ENCODE measurements around the gene VRK1.

Gene VRK1

GRCh38 chr14:96826818-96827217, 29.6 kb downstream of the VRK1 start:
- TF ChIP-seq ZNF8 (CRISPR knock-in tag; IDR thresholded peaks at IDR 0.05) (no peak), BACH2 (CRISPR knock-in tag; IDR thresholded peaks at IDR 0.05; ENCODE audit: borderline replicate concordance) (no peak), ZFP30 (CRISPR knock-in tag; IDR thresholded peaks at IDR 0.05) (no peak), ARNTL (CRISPR knock-in tag; IDR thresholded peaks at IDR 0.05; ENCODE audit: borderline replicate concordance, low read depth) (no peak), ISL1 (CRISPR knock-in tag; IDR thresholded peaks at IDR 0.05) (no peak), CREB5 (CRISPR knock-in tag; IDR thresholded peaks at IDR 0.05; ENCODE audit: low read depth) (no peak), ZNF565 (CRISPR knock-in tag; conservative IDR thresholded peaks at IDR 0.05; ENCODE audit: low read depth) (no peak), RARB (CRISPR knock-in tag; IDR thresholded peaks at IDR 0.05) (no peak), GLIS3 (CRISPR knock-in tag; IDR thresholded peaks at IDR 0.05) (no peak), PPARA (CRISPR knock-in tag; IDR thresholded peaks at IDR 0.05; ENCODE audit: borderline replicate concordance) (no peak), ESRRG (CRISPR knock-in tag; IDR thresholded peaks at IDR 0.05) (no peak), ZFP3 (CRISPR knock-in tag; IDR thresholded peaks at IDR 0.05) (no peak), OSR1 (CRISPR knock-in tag; IDR thresholded peaks at IDR 0.05) (no peak), ZNF70 (CRISPR knock-in tag; IDR thresholded peaks at IDR 0.05) (no peak), CSRNP3 (CRISPR knock-in tag; IDR thresholded peaks at IDR 0.05) (no peak), SNAI2 (CRISPR knock-in tag; IDR thresholded peaks at IDR 0.05) (no peak), TOX (CRISPR knock-in tag; IDR thresholded peaks at IDR 0.05; ENCODE audit: borderline replicate concordance) (no peak), PATZ1 (CRISPR knock-in tag; IDR thresholded peaks at IDR 0.05; ENCODE audit: borderline replicate concordance) (no peak)
- TF ChIP-seq, protein P1, sequence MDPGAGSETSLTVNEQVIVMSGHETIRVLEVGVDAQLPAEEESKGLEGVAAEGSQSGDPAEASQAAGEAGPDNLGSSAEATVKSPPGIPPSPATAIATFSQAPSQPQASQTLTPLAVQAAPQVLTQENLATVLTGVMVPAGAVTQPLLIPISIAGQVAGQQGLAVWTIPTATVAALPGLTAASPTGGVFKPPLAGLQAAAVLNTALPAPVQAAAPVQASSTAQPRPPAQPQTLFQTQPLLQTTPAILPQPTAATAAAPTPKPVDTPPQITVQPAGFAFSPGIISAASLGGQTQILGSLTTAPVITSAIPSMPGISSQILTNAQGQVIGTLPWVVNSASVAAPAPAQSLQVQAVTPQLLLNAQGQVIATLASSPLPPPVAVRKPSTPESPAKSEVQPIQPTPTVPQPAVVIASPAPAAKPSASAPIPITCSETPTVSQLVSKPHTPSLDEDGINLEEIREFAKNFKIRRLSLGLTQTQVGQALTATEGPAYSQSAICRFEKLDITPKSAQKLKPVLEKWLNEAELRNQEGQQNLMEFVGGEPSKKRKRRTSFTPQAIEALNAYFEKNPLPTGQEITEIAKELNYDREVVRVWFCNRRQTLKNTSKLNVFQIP (CRISPR knock-in tag; IDR thresholded peaks at IDR 0.05; ENCODE audit: borderline replicate concordance, low read depth), result no peak
- ATAC-seq, result peak; percentile 31; the same call in 2 of the 3 replicates

GRCh38 chr14:96827290-96827689, 30.1 kb downstream of the VRK1 start:
- no peak for TF ChIP-seq ZNF70 (CRISPR knock-in tag; IDR thresholded peaks at IDR 0.05)
- no peak for TF ChIP-seq RARB (CRISPR knock-in tag; IDR thresholded peaks at IDR 0.05)
- TF ChIP-seq ARNTL (CRISPR knock-in tag; IDR thresholded peaks at IDR 0.05; ENCODE audit: borderline replicate concordance, low read depth), result no peak
- no peak for TF ChIP-seq PATZ1 (CRISPR knock-in tag; IDR thresholded peaks at IDR 0.05; ENCODE audit: borderline replicate concordance)
- TF ChIP-seq BACH2 (CRISPR knock-in tag; IDR thresholded peaks at IDR 0.05; ENCODE audit: borderline replicate concordance), result no peak
- TF ChIP-seq ESRRG (CRISPR knock-in tag; IDR thresholded peaks at IDR 0.05), result no peak
- no peak for TF ChIP-seq CSRNP3 (CRISPR knock-in tag; IDR thresholded peaks at IDR 0.05)
- TF ChIP-seq, protein P2, sequence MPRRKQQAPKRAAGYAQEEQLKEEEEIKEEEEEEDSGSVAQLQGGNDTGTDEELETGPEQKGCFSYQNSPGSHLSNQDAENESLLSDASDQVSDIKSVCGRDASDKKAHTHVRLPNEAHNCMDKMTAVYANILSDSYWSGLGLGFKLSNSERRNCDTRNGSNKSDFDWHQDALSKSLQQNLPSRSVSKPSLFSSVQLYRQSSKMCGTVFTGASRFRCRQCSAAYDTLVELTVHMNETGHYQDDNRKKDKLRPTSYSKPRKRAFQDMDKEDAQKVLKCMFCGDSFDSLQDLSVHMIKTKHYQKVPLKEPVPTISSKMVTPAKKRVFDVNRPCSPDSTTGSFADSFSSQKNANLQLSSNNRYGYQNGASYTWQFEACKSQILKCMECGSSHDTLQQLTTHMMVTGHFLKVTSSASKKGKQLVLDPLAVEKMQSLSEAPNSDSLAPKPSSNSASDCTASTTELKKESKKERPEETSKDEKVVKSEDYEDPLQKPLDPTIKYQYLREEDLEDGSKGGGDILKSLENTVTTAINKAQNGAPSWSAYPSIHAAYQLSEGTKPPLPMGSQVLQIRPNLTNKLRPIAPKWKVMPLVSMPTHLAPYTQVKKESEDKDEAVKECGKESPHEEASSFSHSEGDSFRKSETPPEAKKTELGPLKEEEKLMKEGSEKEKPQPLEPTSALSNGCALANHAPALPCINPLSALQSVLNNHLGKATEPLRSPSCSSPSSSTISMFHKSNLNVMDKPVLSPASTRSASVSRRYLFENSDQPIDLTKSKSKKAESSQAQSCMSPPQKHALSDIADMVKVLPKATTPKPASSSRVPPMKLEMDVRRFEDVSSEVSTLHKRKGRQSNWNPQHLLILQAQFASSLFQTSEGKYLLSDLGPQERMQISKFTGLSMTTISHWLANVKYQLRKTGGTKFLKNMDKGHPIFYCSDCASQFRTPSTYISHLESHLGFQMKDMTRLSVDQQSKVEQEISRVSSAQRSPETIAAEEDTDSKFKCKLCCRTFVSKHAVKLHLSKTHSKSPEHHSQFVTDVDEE (CRISPR knock-in tag; IDR thresholded peaks at IDR 0.05), result no peak
- TF ChIP-seq, protein P1 (CRISPR knock-in tag; IDR thresholded peaks at IDR 0.05; ENCODE audit: borderline replicate concordance, low read depth), result no peak
- TF ChIP-seq SNAI2 (CRISPR knock-in tag; IDR thresholded peaks at IDR 0.05), result no peak
- no peak for TF ChIP-seq CSDC2 (CRISPR knock-in tag; IDR thresholded peaks at IDR 0.05)
- no peak for TF ChIP-seq ZNF8 (CRISPR knock-in tag; IDR thresholded peaks at IDR 0.05)
- ATAC-seq, result 0 out of 3 replicates have a peak, but pooled peaks have one; percentile 31

Measured in SK-N-SH treated with all-trans-retinoic acid at 6 μM for 48 hours (cell line).